ENCODE measurements around the gene SYNPR. TPM values are rescaled to one million over a fixed set of nuclear protein-coding genes. Genes with fewer than 3 reads are reported as not detected.

Gene SYNPR
- total and polyA plus RNA-seq, 8 donors, result 0.13 to 0.42 (median 0.20) TPM; not detected in 4

DNA sequence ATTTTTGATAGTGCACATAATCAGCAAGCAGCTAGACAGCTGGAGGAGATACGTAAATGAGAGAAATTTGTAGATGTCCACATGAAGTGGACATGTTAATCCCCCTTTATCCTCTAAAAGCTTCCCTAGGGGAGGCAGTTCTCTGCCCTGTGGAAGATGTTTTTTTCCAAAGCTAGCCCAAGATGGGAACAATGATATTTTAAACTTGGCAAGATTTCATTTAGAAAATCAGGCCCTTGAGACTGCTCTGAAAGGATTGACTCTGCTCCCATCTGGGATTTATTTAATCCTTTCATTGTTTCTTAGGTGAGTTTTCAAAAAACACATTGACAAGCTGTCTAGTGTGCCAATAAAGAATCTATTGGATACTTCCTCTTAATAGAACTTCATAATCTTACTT lies 92.0 kb downstream of the SYNPR start:
- ATAC-seq (no peak), DNase-seq (no peak)
- H3K4me3 ChIP-seq, result no peak overlapping the region
- intact Hi-C loops (cut with DNase I), result no loop called here
- no peak overlapping the region for H3K27ac ChIP-seq
- H3K27me3 ChIP-seq, result no peaks in the 10 kb centered on the region
- H3K4me1 ChIP-seq, result no peaks in the 10 kb centered on the region
- TF ChIP-seq CTCF (IDR thresholded peaks at IDR 0.05), result no peak
- H3K9me3 ChIP-seq, result no peaks in the 10 kb centered on the region
- no peaks in the 10 kb centered on the region for H3K36me3 ChIP-seq

GRCh38 chr3:63383040-63383439 lies 104.9 kb downstream of the SYNPR start:
- H3K27ac ChIP-seq, result no peak overlapping the region
- H3K36me3 ChIP-seq, result no peaks in the 10 kb centered on the region
- H3K4me1 ChIP-seq, result no peaks in the 10 kb centered on the region
- DNase-seq (no peak), ATAC-seq (no peak)
- no peaks in the 10 kb centered on the region for H3K27me3 ChIP-seq
- TF ChIP-seq CTCF (IDR thresholded peaks at IDR 0.05), result no peak
- intact Hi-C loops (cut with DNase I), result no loop called here
- H3K4me3 ChIP-seq, result no peak overlapping the region
- no peaks in the 10 kb centered on the region for H3K9me3 ChIP-seq

GRCh38 chr3:63384382-63384781 lies 106.3 kb downstream of the SYNPR start:
- ATAC-seq (no peak), DNase-seq (no peak)
- Histone ChIP-seq H3K27ac (no peak overlapping the region), H3K4me3 (no peak overlapping the region), H3K9me3 (no peaks in the 10 kb centered on the region), H3K36me3 (no peaks in the 10 kb centered on the region), H3K27me3 (no peaks in the 10 kb centered on the region), H3K4me1 (no peaks in the 10 kb centered on the region)
- TF ChIP-seq CTCF (IDR thresholded peaks at IDR 0.05), result no peak
- intact Hi-C loops (cut with DNase I), result no loop called here

GRCh38 chr3:63385629-63386028 lies 107.5 kb downstream of the SYNPR start:
- Histone ChIP-seq H3K36me3 (no peaks in the 10 kb centered on the region), H3K27me3 (no peaks in the 10 kb centered on the region), H3K4me3 (no peak overlapping the region), H3K27ac (no peak overlapping the region), H3K4me1 (no peaks in the 10 kb centered on the region), H3K9me3 (no peaks in the 10 kb centered on the region)
- ATAC-seq (no peak), DNase-seq (no peak)
- no peak for TF ChIP-seq CTCF (IDR thresholded peaks at IDR 0.05)
- intact Hi-C loops (cut with DNase I), result no loop called here

GRCh38 chr3:63386568-63386967 lies 108.5 kb downstream of the SYNPR start:
- H3K9me3 ChIP-seq, result no peaks in the 10 kb centered on the region
- ATAC-seq, result no peak
- intact Hi-C loops (cut with DNase I), result no loop called here

More at GRCh38 chr3:63386568-63386967, 108.5 kb downstream of the SYNPR start:
- Histone ChIP-seq H3K27me3 (no peaks in the 10 kb centered on the region), H3K4me1 (no peaks in the 10 kb centered on the region), H3K27ac (no peak overlapping the region), H3K4me3 (no peak overlapping the region), H3K36me3 (no peaks in the 10 kb centered on the region)
- no peak for TF ChIP-seq CTCF (IDR thresholded peaks at IDR 0.05)
- no peak for DNase-seq

All from left lung (tissue), 10 donors.